ENCODE results near the gene KLHL28. TPM values are rescaled to one million over a fixed set of nuclear protein-coding genes. Genes with fewer than 3 reads are reported as not detected.

The KLHL28 gene
- total RNA-seq, 1 donor from 2014 or later, result 15.8 TPM

- Mint-ChIP-seq H3K9me3 (no peaks in the 10 kb centered on the region), H3K27me3 (ENCODE audit: low read depth) (no peaks in the 10 kb centered on the region), H3K4me3 (peak overlapping the region; percentile 25), H3K36me3 (ENCODE audit: low read depth) (no peaks in the 10 kb centered on the region), H3K4me1 (peaks cover 39% of the 10 kb centered on the region), H3K27ac (ENCODE audit: unreplicated experiment) (no peak overlapping the region)
- TF ChIP-seq, protein P1, sequence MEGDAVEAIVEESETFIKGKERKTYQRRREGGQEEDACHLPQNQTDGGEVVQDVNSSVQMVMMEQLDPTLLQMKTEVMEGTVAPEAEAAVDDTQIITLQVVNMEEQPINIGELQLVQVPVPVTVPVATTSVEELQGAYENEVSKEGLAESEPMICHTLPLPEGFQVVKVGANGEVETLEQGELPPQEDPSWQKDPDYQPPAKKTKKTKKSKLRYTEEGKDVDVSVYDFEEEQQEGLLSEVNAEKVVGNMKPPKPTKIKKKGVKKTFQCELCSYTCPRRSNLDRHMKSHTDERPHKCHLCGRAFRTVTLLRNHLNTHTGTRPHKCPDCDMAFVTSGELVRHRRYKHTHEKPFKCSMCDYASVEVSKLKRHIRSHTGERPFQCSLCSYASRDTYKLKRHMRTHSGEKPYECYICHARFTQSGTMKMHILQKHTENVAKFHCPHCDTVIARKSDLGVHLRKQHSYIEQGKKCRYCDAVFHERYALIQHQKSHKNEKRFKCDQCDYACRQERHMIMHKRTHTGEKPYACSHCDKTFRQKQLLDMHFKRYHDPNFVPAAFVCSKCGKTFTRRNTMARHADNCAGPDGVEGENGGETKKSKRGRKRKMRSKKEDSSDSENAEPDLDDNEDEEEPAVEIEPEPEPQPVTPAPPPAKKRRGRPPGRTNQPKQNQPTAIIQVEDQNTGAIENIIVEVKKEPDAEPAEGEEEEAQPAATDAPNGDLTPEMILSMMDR (conservative IDR thresholded peaks at IDR 0.05), result no peak
- no peak for DNase-seq (ENCODE audit: low read depth, low spot score)
Observed at GRCh38 chr14:44960146-44960545, 1.6 kb downstream of the KLHL28 start.

DNA sequence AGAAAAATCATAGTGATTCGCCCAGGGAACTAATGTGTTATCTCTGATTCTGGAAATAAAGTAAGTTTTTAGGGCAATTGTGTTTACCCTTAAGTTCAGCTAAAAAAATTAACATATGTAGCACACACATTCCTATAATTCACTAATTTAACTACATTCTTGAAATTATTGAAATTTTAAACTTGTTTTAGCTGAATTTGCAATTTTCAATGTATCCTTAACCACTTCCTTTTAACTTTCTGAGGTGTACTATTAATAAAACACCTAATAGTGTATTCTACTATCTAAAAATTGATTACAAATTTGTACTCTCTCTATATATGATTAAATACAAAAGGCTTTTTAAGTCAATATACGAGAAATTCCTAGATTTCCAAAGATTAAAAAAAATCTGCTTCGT lies 2.2 kb downstream of the KLHL28 start:
- Mint-ChIP-seq H3K9me3 (no peaks in the 10 kb centered on the region), H3K27me3 (ENCODE audit: low read depth) (no peaks in the 10 kb centered on the region), H3K36me3 (ENCODE audit: low read depth) (no peaks in the 10 kb centered on the region), H3K4me1 (peaks cover 33% of the 10 kb centered on the region), H3K27ac (ENCODE audit: unreplicated experiment) (no peak overlapping the region), H3K4me3 (peak overlapping the region; percentile 25)
- TF ChIP-seq, protein P1 (conservative IDR thresholded peaks at IDR 0.05), result no peak
- DNase-seq (ENCODE audit: low read depth, low spot score), result no peak

GRCh38 chr14:44956866-44957265 lies 4.9 kb downstream of the KLHL28 start:
- H3K27ac Mint-ChIP-seq (ENCODE audit: unreplicated experiment), result no peak overlapping the region
- H3K36me3 Mint-ChIP-seq (ENCODE audit: low read depth), result no peaks in the 10 kb centered on the region
- TF ChIP-seq, protein P1 (conservative IDR thresholded peaks at IDR 0.05), result no peak
- peaks cover 14% of the 10 kb centered on the region for H3K4me1 Mint-ChIP-seq
- H3K27me3 Mint-ChIP-seq (ENCODE audit: low read depth), result no peaks in the 10 kb centered on the region
- H3K4me3 Mint-ChIP-seq, result no peak overlapping the region
- H3K9me3 Mint-ChIP-seq, result no peaks in the 10 kb centered on the region
- no peak for DNase-seq (ENCODE audit: low read depth, low spot score)

- Mint-ChIP-seq H3K27ac (ENCODE audit: unreplicated experiment) (no peak overlapping the region), H3K4me1 (peaks cover 13% of the 10 kb centered on the region), H3K9me3 (no peaks in the 10 kb centered on the region), H3K4me3 (no peak overlapping the region), H3K36me3 (ENCODE audit: low read depth) (no peaks in the 10 kb centered on the region), H3K27me3 (ENCODE audit: low read depth) (no peaks in the 10 kb centered on the region)
- no peak for DNase-seq (ENCODE audit: low read depth, low spot score)
- TF ChIP-seq, protein P1 (conservative IDR thresholded peaks at IDR 0.05), result no peak
Observed at GRCh38 chr14:44955528-44955927, 6.2 kb downstream of the KLHL28 start.

DNA sequence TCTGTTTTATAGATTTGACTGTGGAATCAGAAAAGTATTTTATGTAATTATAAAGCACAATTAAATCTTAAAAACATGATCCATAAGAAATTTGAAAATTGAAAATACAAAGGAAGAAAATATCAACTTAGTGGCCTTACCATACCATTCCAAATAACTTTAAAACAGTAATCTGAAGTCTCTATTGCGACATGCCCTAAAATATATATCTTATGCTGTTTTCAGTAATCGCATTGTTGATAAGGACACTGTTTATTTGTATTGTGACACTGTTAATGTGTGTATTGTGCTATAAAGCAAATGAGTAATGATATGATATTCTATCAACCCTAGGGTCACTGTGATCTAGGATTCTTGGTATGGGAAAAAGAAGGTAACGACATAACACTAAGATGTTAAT lies 7.0 kb downstream of the KLHL28 start:
- H3K4me3 Mint-ChIP-seq, result no peak overlapping the region
- peaks cover 6% of the 10 kb centered on the region for H3K4me1 Mint-ChIP-seq

More for the DNA sequence above, 7.0 kb downstream of the KLHL28 start:
- H3K27ac Mint-ChIP-seq (ENCODE audit: unreplicated experiment), result no peak overlapping the region
- H3K9me3 Mint-ChIP-seq, result no peaks in the 10 kb centered on the region
- no peaks in the 10 kb centered on the region for H3K27me3 Mint-ChIP-seq (ENCODE audit: low read depth)
- no peaks in the 10 kb centered on the region for H3K36me3 Mint-ChIP-seq (ENCODE audit: low read depth)
- TF ChIP-seq, protein P1 (conservative IDR thresholded peaks at IDR 0.05), result no peak
- no peak for DNase-seq (ENCODE audit: low read depth, low spot score)

Measured in neural crest cell (in vitro differentiated cells).